Hematopoietic multipotent progenitor cell treated with erythropoietin and hydrocortisone succinate and interleukin-3 and kit ligand, for 17 days (in vitro differentiated cells): Measurements from ENCODE around the gene NCL.
"Not testable (repeated sequence)": the region's sequence is repeated elsewhere in the genome, so short reads cannot be mapped to it uniquely, and the experiment has no call there.

ENCODE experiments used
- DNase-seq: peaks from one replicate; pipeline ENCODE4 v3.0.0-alpha.2; 2015; ENCODE audit warnings: low spot score

NCL gene

GRCh38 chr2:231405601-231406367, 58.5 kb downstream of the NCL start:
- DNase-seq, result not testable (repeated sequence)

- DNase-seq, result not testable (repeated sequence)
These were observed 60.1 kb downstream of the NCL start for GRCh38 chr2:231404183-231404578.
